Activated effector memory CD4-positive, alpha-beta T cell treated with anti-CD3 and anti-CD28 coated beads, Interleukin-2, amount 50 U/mL, for 16 hours (primary cell): ENCODE results near the gene MRPS9.

ENCODE experiments used
- DNase-seq: peaks from one replicate; pipeline ENCODE4 v3.0.0-alpha.2; 2020

The MRPS9 gene

GRCh38 chr2:105081006-105081601 lies 43.2 kb downstream of the MRPS9 start:
- no peak for DNase-seq

DNA sequence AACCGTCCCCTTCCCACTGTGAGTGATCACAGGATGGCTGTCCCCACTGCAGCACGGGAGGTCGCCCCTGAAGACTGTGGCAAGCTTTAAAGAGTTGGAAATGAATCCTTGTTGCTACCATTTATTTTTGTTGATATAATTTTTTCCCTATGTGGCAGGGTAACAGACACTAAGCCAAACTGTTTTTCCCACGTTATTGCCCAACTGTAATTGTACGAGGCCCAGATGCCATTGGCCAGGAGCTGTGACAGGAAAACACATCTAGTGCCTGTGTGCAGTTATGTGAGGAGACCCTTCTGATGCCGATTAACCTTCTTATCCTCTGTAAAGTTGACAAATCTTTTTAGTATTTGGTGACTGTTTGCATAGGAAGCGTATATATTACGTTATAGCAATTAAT lies 44.2 kb downstream of the MRPS9 start:
- DNase-seq, result no peak

- no peak for DNase-seq
These were observed 47.7 kb downstream of the MRPS9 start for GRCh38 chr2:105085525-105085924.

DNA sequence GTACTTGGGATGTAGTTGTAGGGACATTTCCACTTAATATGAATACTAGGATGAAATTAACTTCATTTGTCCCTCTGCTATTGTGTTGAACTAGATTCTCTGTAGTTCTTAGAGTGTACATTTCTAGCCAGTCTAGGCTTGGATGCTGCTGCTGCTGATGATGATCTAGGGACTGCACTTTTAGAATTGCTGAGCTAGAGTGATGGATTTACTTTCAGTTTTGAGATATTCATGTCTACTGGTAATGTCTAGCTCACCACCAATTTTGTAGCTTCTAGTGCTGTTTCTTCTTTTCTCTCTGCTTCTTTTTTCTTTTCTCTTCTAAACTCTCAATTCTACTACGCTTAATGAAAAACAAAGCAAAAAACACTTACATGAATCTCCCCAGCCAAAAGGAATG lies 49.4 kb downstream of the MRPS9 start:
- DNase-seq, result no peak

DNA sequence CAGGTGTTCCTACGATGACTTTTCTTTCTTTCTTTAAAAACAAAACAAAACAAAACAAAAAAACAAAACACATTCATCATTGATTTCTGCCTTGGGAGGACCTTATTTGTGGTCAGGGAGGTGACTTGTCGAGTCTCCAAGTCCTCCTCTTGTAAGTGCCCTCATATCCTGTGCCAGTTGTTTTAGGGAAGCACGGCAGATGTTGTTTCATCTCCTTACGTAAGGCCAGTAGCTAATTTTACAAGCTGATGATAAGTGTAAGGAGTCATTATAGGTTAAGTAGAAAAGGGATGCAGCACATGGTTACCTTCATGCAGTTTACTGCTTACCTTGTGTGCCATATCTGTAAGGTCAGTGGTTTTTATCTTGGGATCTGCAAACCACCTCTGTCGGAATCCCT lies 52.2 kb downstream of the MRPS9 start:
- no peak for DNase-seq

DNA sequence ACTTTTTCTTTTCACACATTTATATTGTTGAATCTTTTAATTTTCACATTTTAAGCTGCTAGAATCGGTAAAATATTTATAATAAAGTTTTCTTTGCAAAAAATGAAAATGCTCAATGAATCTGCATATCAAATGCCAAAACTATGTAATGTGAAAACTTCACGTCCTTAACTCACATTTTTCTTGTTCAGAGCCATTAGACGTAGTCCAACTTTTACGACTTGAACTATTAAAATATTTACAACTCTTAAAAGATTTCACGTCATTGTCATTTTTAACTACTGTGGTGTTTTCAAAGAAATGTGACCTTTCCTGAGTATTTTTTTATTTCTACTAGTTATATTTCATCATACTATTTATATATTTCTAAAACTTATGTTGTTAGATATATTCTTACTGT lies 54.9 kb downstream of the MRPS9 start:
- DNase-seq, result no peak

DNA sequence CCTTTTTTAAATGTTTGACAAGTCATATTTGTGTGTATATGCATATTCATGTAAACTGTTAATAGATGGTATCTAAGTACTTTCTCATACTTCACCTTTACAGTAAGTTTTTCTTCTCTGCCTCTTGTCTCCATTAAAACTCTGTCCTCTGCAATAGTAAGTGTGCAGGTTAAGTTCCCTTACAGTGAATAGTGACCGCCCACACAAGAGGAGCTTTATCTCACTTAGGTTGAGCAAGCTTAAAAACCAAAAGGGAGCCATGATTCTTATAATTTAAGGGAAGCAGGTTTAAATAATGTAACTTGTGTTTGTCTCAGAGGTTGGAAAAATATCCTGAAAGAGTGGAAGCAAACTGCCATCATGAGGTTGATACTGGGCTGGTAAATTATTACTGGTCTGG lies 61.3 kb downstream of the MRPS9 start:
- DNase-seq, result no peak

DNA sequence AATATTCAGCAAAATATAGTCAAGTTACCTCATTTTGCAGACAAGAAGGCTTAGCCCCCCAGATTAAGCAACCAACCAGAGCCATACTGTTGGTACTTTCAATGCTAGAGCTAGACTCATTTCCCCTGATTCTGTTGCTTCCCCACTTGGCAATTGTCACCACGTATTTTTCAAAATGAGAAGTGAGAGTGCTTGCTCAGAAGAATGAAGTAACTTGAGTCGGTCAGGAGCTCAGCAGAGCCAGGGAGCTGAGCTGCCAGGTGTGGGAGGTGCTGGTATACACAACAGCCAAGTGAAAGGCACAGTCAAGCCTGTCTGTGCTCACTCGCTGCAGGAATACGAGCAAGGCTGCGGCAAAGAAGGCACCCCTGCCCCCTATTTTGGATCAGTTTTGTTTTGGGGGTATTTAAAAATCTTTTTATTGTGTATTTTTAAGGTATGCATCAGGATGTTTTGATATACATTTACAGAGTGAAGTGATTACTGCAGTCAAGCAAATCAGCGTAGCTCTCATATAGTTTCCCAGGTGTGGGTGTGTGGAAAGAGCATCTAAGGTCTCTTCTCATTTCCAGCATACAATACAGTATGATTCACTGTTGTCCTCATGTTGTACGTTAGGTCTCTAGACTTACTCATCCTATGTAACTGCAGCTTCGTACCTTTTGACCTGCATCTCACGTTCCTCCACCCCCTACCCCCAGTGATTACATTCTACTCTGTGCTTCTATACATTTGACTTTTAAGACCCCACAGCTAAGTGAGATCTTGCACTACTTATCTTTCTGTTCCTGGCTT lies 62.4 kb downstream of the MRPS9 start:
- no peak for DNase-seq

DNA sequence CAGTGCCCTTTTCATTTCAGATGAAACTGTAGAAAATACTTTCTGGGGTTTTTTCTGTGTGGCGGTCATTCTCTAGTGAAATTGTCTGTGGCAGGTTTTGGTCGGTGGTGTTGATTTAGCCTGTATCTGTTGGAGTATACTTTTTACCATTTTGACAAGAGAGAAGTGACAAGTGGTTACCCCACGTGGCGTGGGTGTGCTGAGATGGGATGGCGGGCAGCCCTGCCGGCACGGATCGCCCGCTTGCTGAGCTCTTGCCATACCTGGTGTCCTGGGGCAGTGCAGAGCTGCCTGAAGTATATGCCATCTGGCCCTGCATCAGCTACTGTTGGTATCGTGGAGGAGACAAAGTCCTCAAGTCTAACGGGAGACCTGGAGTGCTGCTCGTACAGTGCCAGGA lies 64.1 kb downstream of the MRPS9 start:
- DNase-seq, result no peak

DNA sequence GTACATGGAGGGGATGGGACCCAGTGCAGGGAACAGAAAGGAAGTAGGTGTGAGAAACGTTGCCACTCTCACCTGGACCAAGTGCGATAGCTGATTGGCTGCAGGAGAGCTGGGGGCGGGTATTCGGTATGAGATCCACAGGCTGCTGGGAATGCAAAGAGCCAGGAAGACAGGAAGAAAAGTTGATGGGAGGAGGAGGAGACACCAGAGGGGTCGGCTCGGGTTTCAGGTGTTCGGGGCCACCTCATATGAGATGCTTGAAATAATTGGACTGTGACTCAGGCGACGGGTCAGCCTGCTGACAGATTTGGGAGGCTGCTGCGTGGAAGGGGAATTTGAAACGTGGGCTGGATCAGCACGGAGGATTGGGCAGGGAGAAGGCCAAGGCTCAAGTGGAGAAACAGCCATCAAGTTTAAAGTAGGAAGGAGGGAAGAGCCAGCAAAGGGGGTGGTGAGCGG lies 65.1 kb downstream of the MRPS9 start:
- no peak for DNase-seq

DNA sequence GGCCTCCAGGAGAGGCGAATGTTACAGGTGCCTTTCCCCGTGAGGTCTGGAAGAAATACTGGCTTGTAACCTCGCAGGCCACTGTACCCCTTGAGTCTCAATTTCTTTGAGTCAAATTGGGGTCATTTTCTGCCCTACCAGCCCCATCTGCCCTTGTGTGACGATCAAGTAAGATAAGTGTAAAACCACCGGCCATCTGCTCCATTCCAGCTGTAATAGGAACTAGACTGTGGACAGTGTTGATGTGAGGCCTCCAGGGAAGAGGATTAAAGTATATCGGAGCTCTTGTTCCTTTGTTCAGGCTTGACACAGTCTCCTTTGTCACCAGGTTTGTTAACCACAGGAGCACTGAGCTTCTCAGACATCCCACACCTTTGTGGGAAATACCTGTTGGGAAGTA lies 65.6 kb downstream of the MRPS9 start:
- no peak for DNase-seq

DNA sequence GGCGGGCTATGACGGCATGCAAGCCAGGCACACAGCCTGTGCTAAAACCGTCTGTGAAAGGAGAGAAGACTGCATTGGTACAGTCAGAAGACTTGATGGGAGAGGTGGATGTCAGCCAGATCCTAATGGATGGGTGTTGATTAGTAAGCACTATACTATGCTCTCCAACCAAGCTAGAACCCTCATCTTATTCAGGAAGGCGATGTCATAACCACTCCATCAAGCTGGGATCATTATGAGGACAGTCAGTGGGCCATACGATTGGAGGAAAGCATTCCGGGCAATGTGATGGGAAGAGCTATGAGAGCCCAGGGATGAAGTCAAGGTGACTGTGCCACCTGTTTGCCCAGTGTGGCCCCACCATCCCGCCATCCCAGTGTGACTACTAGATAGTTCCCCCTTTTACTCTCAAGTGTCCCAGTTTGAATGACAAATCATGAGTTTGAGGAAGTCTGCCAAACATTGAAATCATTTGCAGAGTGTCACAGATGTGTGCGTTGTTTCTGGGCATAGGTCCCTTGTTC lies 66.4 kb downstream of the MRPS9 start:
- no peak for DNase-seq

DNA sequence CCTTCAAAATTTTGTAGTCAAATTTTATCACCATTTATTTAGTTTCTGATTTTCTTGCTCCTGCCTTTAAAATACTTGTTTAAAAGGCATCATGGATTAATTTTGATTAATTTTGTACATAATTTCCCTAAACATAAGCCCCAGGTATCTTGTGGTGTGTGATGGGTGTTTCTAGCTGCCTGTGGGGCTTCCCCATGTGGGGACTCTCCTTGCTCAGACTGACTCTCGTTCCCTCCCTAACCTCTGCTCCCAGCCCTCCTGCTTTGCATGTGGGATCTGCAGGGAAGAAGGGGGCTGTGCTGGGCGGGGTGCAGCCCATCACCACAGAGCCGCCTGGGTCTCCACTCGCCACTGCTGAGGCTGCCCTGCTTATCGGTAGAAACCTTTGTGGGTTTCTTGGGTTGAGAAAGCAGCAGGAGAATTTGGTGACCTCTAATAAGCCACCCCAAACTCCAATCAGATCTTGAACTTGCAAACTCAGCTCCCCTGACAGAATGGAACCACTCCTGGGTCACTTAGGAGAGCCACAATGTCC lies 72.5 kb downstream of the MRPS9 start:
- DNase-seq, result no peak

- no peak for DNase-seq
These were observed 73.7 kb downstream of the MRPS9 start for GRCh38 chr2:105111365-105112150.

- DNase-seq, result no peak
These were observed 74.5 kb downstream of the MRPS9 start for GRCh38 chr2:105112345-105112744.

DNA sequence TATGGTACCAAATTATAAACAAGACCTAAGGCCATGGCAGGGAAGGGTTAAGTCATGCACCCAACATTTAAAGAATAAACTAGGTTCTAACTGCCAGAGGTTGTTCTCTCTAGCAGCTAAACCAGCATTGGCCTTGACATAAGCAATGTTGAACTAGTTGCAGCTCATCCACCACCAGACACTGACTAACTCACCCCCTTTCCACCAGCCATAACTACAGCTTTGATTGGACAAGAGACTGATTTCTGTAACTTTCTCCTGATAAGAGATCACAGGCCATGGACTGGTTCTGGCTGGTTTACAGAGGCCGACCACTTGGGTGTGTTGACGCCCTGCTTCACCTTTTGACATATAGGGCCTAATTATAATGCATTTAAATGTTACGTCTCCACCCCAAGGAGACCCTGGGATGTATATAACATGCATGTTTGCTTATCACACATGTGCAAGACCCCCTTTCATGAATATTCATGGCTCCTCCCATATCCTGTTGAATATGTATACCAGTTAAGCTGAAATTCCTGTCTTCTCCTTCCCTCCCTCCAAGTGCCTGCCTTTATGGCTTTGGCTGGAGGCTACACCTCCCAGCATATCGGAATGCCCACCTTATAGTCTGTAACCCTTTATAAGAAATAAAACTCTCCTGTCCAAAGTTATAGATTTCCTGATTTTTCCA lies 75.9 kb downstream of the MRPS9 start:
- no peak for DNase-seq

DNA sequence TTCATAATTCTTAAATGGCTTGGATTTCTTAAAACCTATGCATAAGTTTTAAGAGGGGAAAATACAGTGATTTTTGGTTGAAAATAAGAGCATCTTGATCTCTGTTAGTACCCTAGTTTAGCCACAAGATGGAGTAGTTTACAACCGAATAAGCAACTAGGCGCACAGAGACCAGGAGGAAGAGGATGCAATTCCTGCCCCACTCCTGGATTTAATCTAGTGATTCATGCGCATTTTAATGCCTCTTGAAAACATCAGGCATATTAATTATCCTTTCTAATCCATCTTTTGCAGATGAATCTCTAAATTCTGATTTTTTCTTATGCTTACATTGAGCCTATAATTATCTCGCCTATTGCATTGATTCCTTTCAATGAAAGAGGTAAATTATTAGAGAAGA lies 76.7 kb downstream of the MRPS9 start:
- no peak for DNase-seq

GRCh38 chr2:105116348-105116747 lies 78.5 kb downstream of the MRPS9 start:
- DNase-seq, result no peak

DNA sequence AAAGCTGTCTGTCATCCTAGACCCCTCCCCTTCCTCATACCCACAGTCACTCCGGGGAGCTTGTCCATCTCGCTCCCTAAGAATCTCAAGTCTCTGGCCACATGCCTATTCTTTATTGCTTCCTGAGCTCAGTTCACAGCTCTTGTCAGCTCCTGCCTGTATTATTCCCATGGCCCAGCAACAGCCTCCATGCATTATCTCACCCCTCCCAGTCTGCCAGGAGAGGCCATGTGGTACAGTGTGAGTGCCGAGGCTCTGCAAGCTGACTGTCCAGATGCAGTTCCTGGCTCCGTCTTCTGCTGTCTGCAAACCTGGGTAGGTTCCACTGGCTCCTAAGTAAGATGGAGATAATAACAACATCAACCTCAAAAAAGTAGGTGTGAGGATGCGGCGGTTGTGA lies 79.7 kb downstream of the MRPS9 start:
- DNase-seq, result no peak

- DNase-seq, result no peak
These were observed 81.1 kb downstream of the MRPS9 start for GRCh38 chr2:105118960-105119359.

DNA sequence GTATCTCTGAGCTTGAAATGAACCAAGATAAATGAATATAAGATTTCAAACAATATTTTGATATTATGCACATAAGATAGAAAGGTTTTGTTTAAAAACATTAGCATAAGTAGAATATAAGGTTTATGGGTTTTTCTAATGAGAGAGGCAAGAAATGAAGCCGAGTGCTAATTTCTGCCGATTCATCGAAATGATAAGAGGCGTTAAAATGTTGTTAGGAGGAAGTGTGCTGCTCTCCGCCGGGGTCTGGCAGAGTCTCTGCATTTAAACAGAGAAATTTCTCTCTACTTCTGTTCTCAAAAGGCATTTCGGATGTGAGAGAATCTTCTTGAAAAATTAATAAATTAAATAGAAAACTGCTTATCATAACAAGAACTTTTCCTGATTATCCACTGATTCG lies 83.6 kb downstream of the MRPS9 start:
- no peak for DNase-seq

- DNase-seq, result no peak
These were observed 87.6 kb downstream of the MRPS9 start for GRCh38 chr2:105125428-105125827.

GRCh38 chr2:105125920-105126319 lies 88.1 kb downstream of the MRPS9 start:
- DNase-seq, result no peak
